ENCODE results near the gene PLAGL2.
"Not testable (repeated sequence)": the region's sequence is repeated elsewhere in the genome, so short reads cannot be mapped to it uniquely, and the experiment has no call there.

PLAGL2 gene

GRCh38 chr20:32179515-32179914 is 28.0 kb downstream of the PLAGL2 start:
- no peak for DNase-seq

- not testable (repeated sequence) for DNase-seq
These were observed 29.8 kb downstream of the PLAGL2 start for GRCh38 chr20:32177696-32178095.

GRCh38 chr20:32168184-32168910 is 39.2 kb downstream of the PLAGL2 start:
- no peak for DNase-seq

- DNase-seq: no peak
These were observed 40.0 kb downstream of the PLAGL2 start for GRCh38 chr20:32167552-32167951.

- no peak for DNase-seq
These were observed 41.6 kb downstream of the PLAGL2 start for GRCh38 chr20:32165836-32166545.

- DNase-seq: no peak
These were observed 42.4 kb downstream of the PLAGL2 start for GRCh38 chr20:32164984-32165735.

GRCh38 chr20:32163951-32164350 is 43.6 kb downstream of the PLAGL2 start:
- no peak for DNase-seq

GRCh38 chr20:32162351-32162750 is 45.2 kb downstream of the PLAGL2 start:
- no peak for DNase-seq

- DNase-seq: no peak
These were observed 47.2 kb downstream of the PLAGL2 start for GRCh38 chr20:32160341-32160740.

- no peak for DNase-seq
These were observed 47.7 kb downstream of the PLAGL2 start for GRCh38 chr20:32159766-32160221.

GRCh38 chr20:32158943-32159660 is 48.4 kb downstream of the PLAGL2 start:
- DNase-seq: no peak

- no peak for DNase-seq
These were observed 49.2 kb downstream of the PLAGL2 start for GRCh38 chr20:32158351-32158750.

GRCh38 chr20:32157611-32158010 is 49.9 kb downstream of the PLAGL2 start:
- DNase-seq: no peak

GRCh38 chr20:32155017-32155981 is 52.2 kb downstream of the PLAGL2 start:
- peak in 1 of 2 experiments; percentile 23 for DNase-seq

- no peak for DNase-seq
These were observed 53.8 kb downstream of the PLAGL2 start for GRCh38 chr20:32153771-32154170.

GRCh38 chr20:32153156-32153665 is 54.3 kb downstream of the PLAGL2 start:
- DNase-seq: no peak

GRCh38 chr20:32152421-32153155 is 55.0 kb downstream of the PLAGL2 start:
- DNase-seq: no peak

GRCh38 chr20:32150291-32150848 is 57.2 kb downstream of the PLAGL2 start:
- DNase-seq: no peak

GRCh38 chr20:32149566-32150170 is 57.9 kb downstream of the PLAGL2 start:
- no peak for DNase-seq
